ENCODE data around the gene CNTNAP3B.
A peak's percentile ranks its signal among the peaks of the same experiment; 100 is the strongest.
"Not testable (repeated sequence)": the region's sequence is repeated elsewhere in the genome, so short reads cannot be mapped to it uniquely, and the experiment has no call there.

Gene CNTNAP3B

GRCh38 chr9:42129073-42129729 is at the start of gene CNTNAP3B:
Gene CNTNAP3B (minus strand): TSS chr9:42129426. CDS start chr9:42129094, 332 bp downstream.
- DNase-seq, result peak in 1 of 2 experiments; percentile 22

GRCh38 chr9:42160299-42160698 is 31.1 kb upstream of the CNTNAP3B start:
- not testable (repeated sequence) for DNase-seq

- DNase-seq, result not testable (repeated sequence)
Measured at GRCh38 chr9:42127056-42127841, 2.0 kb downstream of the CNTNAP3B start.

- DNase-seq, result not testable (repeated sequence)
Measured at GRCh38 chr9:42121007-42121406, 8.2 kb downstream of the CNTNAP3B start.

DNA sequence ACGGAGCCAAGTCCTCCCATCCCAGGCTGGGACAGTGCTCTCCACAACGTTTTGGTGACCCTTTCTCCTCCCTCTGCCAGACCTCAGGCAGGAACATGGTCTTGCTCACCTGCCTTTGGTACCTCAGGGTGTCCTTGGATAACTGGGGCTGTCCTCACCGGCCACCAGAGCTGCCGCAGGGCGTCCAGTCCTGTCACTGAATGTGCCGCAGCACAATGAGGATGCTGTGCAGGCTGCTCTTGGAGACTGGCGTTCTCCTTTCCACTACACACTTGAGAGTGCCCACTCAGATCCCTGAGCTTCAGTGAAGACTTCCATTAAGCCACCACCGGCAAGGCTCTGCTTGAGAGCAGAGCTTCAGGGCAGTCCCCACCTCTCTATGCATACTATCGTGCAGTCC is 33.3 kb downstream of the CNTNAP3B start:
- not testable (repeated sequence) for DNase-seq

- DNase-seq, result not testable (repeated sequence)
Measured at GRCh38 chr9:42084559-42084952, 44.7 kb downstream of the CNTNAP3B start.

- not testable (repeated sequence) for DNase-seq
Measured at GRCh38 chr9:42083877-42084558, 45.2 kb downstream of the CNTNAP3B start.

GRCh38 chr9:42080376-42080775 is 48.9 kb downstream of the CNTNAP3B start:
- DNase-seq, result not testable (repeated sequence)

- DNase-seq, result not testable (repeated sequence)
Measured at GRCh38 chr9:42074868-42075267, 54.4 kb downstream of the CNTNAP3B start.

- not testable (repeated sequence) for DNase-seq
Measured at GRCh38 chr9:42071026-42071425, 58.2 kb downstream of the CNTNAP3B start.

DNA sequence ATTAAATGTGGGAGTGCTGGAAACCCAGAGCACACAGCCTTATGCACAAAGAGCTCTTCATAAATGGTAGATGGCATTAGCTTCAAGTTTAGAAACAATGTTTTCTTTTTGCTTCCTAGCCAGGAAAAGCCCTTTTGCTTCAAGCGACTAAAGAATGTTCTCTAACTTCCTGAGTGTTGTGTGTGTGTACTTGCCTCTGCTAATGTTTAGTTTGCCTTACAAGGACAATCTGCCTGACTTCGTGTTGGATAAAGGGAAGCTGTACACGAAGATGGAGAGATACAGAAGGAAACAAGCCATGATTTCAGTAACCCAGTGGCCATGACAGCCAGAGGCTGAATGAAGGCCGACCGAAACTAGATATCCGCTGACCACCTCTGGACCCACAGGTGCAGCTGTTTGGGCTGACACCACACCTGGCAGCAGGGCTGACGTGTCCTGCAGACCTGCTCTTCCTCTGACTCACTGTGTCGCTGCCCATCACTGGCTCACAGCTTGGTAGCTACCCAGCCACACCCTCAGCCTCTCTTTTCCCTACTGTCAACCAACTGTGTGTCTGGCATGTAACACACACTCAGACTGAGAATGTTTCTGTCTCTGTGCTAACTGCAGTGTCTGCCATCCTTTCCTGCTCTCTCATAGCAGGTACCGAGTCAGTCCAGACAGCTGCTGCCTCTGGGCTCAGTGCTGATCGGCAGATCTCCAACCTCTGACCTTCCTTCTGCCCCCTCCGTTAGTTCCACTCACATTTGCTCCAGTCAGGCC is 59.0 kb downstream of the CNTNAP3B start:
- not testable (repeated sequence) for DNase-seq

DNA sequence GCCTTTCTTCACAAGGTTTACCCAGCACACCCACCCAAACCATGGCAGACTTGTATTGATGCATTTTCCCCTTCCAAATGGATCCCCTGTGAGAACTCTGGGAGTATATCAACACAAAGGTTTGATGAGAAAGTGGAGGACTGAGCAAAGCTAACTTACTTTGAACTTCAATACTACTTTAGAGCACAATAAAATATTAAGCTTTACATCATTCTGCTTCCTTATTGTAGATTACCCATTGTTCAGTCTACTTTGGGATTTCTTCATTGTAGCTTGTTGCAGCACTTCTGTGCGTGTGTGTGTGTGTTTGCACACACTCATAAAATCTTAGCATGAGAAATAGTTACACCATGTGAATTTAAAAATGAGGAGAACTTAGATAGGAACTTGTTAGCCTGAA is 75.4 kb downstream of the CNTNAP3B start:
- DNase-seq, result not testable (repeated sequence)

- not testable (repeated sequence) for DNase-seq
Measured at GRCh38 chr9:42050701-42051100, 78.5 kb downstream of the CNTNAP3B start.

DNA sequence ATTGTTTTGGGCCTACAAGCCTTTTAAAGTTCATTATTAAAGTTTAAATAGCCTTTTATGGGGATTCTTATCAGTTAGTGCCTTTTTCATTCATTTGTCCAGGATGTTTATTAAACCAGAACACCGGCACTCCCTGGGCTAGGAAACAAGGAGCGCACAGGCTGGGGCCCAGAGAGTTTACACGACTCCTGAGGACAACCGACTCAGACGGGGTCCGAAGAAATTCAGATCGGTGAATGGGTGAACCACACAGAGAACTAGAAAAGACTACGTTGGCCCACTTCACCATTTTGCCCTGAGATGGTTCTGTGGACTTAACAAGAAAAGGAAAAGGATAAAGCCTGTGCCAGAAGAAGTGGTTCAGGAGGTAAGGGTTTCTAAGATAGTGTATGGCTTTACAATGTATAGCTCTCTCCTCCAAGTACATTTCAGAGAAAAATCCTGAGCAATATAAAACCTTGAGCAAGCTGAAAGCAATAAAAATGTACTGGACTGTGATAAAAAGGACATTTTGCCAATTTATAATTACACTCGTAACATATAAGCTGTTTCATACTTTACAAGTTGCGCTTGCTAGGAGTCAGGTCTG is 84.7 kb downstream of the CNTNAP3B start:
- DNase-seq, result not testable (repeated sequence)

- not testable (repeated sequence) for DNase-seq
Measured at GRCh38 chr9:42033541-42033940, 95.7 kb downstream of the CNTNAP3B start.

GRCh38 chr9:42020639-42021038 is 108.6 kb downstream of the CNTNAP3B start:
- DNase-seq, result not testable (repeated sequence)

DNA sequence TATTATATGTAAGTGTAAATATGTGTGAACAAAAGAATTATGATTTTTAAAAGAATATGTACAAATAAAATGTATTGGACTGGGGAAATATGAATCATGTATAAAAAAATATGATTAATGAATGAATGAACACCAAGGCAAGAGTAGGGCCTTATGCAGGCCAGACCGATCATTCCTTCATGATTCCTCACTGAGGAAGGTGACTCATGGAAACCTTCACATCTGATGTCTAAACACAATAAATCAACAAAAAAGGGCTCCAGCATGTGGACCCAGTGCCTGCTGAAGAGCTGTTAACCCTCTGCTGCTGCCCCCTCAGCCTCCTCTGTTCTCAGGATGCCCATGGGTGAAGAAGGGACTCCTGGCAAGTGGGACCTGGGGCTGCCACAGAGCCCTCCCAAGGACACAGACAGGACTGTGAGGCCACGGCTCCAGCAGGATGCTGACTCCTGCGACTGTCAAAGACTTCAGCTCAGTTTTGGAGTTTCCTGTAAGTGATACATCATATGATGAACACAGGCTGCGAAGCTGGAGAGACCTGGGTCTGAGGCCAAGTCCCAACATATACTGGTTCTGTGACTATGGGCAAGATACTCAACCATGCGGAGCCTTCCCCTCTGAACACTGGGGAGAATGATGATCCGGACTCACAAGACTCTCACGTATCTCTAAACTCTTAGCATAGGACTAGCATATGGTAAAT is 110.9 kb downstream of the CNTNAP3B start:
- not testable (repeated sequence) for DNase-seq

DNA sequence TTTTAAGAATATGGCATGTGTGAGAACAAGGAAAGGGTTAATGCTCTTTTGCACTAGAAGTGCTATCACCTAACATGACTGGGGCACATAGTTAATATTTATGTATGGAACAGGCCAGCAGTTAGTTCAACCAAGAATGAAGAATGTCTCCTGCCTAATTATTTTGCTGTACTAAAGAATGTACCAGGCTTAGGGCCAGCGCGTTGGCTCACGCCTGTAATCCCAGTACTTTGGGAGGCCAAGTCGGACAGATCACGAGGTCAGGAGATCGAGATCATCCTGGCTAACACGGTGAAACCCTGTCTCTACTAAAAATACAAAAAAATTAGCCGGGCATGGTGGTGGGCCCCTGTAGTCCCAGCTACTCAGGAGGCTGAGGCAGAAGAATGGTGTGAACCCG is 114.9 kb downstream of the CNTNAP3B start:
- not testable (repeated sequence) for DNase-seq

DNA sequence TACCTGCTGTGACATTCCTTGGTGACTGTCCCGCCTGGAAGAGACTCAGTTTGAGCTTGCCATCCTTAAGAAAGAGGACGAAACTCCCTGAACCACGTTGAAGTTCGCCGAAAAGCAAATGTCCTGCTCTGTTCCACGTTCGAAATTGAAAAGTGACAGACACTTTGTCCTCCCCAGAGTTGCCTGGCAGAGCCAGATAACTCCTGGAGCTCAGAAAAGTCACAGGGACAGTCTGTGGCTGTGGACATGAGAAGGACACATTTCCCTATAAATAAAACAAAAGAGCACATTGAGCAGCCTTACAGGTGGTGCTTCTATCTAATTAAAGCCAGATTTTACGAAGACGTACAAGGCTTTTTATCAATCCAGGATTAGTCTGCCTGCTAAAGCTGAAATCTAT is 137.6 kb downstream of the CNTNAP3B start:
- not testable (repeated sequence) for DNase-seq

GRCh38 chr9:41980271-41980670 is 149.0 kb downstream of the CNTNAP3B start:
- not testable (repeated sequence) for DNase-seq

DNA sequence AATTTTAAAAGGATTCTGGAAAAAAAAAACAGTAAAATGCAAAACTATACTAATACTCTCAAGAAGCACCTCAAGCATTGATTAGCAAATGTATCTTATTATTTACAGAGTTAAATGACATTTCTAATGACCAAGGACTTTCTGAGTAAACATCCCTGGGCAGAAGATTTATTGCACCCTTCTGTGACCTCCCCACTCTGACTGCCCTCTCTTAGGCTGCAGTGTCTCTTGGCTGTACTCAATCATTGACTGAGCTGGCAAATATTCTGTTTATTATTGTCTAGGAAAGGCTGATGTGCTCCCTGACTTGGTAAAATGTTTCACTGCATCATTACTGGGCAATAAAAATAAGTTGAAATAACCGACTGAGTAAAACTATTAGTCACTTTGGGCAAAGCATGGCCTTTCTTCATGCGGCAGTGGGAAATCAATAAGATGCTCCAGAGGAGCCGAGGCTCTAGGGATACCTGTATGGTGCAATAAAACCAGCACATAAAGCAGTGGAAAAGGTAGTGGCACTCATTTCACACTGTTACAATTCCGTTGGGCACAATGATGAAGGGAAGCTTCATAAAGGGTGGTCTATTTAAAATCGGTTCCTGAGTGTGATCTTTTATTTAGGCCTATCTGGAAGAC is 151.1 kb downstream of the CNTNAP3B start:
- not testable (repeated sequence) for DNase-seq

Data from NCI-H1930 (cell line).